Left cardiac atrium (tissue), 4 donors: ENCODE measurements around the gene SH3BGR. TPM values are rescaled to one million over a fixed set of nuclear protein-coding genes. Genes with fewer than 3 reads are reported as not detected.
"Not testable (repeated sequence)": the region's sequence is repeated elsewhere in the genome, so short reads cannot be mapped to it uniquely, and the experiment has no call there.

Experiments
- ATAC-seq, 2 donors: fragments of 200-7000 bp; cut with Tn5 transposase; one replicate each; pipeline ENCODE4 v1.9.1; 2020; ENCODE audit warnings: mild to moderate bottlenecking in 2 of 2, moderate library complexity in 2 of 2
- DNase-seq: peaks from one replicate; pipeline ENCODE4 v3.0.0-alpha.2; 2020
- intact Hi-C, 2 donors: fragments of 100-400 bp; cut with DNase I; formaldehyde crosslinking; loops; one replicate each; pipeline versions ENCODE4 v1.14.1 to v1.15.1; 2022 to 2023
- long read RNA-seq: library from polyadenylated mRNA; unstranded; transcript quantifications from one replicate; pipeline ENCODE4 v2.0.0, GENCODE V29; 2021
- total RNA-seq, 2 donors: library from RNA; stranded (reverse); fragmentation: NEBNext Ultra II Directional; extraction: Animal tissue kit (Norgen Biotek cat#: 25700); gene quantifications; one replicate each; pipeline ENCODE4 v1.2.1, GENCODE V29; 2021
- donor health status: DM: no; HTN: yes; CAD: no.
- donor health status: DM: no; HTN: yes; CAD: no; lungs with severe emphysema.
- donor health status: DM: yes; HTN: yes; CAD: no.
- donor health status: Dilated cardiomyopathy.

Gene SH3BGR
- 10 to 100 TPM; 62.3 to 66.6 TPM for total RNA-seq
- long read RNA-seq, transcript SH3BGR-201 (7 exons, 1,251 nt) = major isoform, 24 of 36 reads
- long read RNA-seq, partial matches to known transcripts = 0 of 36 reads
- long read RNA-seq, other reads (novel, unspliced or antisense) = 6 of 36 reads

DNA sequence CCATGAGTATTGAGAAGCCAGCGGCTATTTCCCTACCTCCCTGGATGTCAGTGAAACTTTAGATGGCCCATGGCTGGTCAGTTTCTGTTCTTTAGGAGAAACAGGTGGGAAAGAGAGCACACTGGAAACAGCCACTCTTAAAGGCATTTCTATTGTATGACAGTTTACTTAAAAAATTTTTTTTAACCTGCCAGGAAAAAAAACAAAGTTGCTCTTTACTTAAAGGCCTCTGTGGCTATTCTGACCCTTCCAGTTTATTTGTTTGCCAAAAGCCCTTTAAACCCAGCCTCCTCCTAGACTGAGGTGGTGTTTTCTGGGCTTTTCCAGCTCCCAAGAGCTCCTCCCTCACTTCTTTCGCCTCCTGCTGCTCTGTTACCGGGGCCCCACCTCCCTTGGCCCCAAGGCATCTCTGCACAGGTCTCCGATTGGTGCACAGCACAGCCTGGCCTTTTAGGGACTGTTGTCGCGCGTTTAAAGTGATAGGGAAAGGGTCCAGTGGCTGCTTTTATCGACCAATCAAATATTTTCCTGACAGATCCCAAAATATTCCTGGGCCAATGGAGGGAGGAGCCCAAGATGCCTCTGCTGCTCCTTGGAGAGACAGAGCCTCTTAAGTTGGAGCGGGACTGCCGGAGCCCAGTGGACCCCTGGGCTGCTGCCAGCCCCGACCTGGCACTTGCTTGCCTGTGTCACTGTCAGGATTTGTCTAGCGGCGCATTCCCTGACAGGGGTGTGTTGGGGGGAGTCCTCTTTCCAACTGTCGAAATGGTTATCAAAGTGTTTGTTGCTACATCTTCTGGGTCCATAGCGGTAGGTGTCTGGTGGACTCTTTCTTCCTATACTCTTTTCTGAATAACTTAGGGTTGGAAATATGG is at the start of gene SH3BGR:
TSS of gene SH3BGR (plus strand) at position 639 of the 875 bp plus-strand sequence. CDS start at position 766, 127 bp downstream.
- peak; percentile 91 to 92 for ATAC-seq
- intact Hi-C loops = no loop called here
- peak; percentile 76 for DNase-seq

DNA sequence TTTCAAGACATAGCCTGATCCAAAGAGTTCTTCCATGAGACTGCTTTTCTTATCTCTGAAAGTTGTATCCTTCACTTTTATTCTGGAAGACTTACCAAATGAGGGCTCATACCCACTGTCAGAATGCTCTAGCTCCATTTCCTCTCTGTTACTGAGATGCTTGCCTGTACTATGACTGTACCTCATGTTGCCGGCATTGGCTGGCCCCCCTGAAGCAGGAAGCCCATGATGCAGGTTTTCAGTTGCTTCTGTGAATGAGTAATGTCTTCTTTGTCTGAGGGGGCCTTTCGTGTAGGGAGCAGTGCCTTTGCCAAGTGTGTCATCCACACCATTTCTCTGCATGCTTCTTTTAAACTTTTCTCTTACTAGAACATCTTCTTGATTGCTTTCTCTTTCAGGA is 45.7 kb upstream of the SH3BGR start:
- no peak for ATAC-seq
- intact Hi-C loops = no loop called here
- DNase-seq = no peak

DNA sequence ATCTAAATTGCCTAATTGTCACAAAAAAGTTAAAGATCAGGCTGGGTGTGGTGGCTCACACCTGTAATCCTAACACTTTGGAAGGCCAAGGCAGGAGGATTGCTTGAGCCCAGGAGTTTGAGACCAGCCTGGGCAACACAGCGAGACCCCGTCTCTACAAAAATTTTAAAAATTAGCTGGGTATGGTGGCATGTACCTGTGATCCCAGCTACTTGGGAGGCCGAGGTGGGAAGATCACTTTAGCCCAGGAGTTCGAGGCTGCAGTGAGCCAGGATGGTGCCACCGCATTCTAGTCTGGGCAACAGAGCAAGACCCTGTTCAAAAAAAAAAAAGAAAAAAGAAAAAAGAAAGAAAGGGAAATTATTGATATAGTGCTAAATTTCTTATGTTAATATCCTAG is 32.6 kb upstream of the SH3BGR start:
- ATAC-seq, intact Hi-C loops, DNase-seq: not testable (repeated sequence)

DNA sequence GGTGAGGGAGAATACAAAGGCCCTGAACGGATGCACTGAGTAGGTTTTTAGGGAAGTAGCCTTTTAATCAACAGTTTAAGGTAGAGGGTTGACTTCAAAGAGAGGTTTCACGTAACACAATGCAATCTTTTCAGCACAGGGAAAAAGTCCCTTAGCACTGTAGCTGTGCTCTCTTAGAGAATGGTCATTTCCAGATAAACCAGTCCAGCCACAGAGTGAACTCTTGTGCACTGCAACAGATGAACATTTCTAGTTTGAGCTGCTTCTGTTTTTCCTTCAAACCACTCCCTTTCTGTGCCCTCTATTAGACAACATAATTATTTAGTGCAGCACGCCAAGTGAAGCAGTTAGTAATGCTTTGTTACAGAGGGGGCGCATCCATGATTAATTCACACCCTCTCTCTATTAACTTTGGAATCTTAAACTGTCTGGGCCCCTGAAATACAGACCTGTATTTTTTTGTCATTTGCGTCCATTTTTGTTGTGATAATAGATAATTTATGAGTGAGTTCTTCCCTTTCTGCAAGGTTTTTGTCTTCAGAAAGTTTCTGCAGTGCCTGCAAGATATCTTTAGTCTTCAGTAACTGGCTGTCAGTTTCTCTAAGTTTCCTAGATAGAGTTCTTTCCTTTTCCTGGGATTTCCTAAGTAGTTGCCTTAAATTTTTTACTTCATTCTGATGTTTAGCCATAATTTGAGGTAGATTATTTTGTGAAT is 29.1 kb upstream of the SH3BGR start:
- ATAC-seq = no peak
- intact Hi-C loops = no loop called here
- DNase-seq = no peak

DNA sequence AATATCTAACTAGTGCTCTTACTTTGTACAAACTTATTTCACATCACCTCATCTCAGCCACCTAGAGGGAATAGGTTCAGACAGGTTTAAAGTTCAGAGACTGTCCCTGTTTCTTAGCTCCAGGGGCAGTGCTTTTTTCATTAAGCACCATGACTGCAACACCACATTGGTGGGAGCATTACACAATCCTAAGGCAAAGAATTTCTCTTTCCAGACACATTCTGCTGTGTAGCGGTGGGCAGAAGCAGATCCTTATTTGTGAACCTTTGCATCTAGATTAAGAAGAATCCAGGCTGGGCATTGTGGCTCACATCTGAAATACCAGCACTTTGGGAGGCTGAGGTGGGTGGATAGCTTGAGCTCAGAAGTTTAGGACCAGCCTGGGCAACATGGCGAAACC is 22.3 kb upstream of the SH3BGR start:
- intact Hi-C loops = no loop called here
- ATAC-seq (no peak), DNase-seq (no peak)

DNA sequence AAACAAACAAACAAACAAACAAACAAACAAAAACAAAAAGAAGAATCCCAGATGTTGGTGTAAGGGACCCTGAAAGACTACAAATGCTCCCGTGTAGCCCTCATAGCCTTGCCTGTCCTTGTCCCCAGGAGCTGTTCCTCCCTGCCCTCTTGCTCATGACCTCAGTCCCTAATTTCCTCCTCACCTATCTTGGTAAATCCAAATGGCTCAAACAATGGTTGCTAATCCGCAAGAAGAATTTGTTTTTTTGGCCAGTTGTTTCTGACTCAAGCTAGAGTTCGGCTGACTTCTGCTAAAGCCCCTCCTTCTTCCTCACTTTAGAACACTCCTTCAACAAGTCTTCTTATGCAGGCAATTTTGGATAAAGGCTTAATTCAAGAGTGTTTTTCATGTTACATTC is 21.8 kb upstream of the SH3BGR start:
- intact Hi-C loops = no loop called here
- DNase-seq = no peak

DNA sequence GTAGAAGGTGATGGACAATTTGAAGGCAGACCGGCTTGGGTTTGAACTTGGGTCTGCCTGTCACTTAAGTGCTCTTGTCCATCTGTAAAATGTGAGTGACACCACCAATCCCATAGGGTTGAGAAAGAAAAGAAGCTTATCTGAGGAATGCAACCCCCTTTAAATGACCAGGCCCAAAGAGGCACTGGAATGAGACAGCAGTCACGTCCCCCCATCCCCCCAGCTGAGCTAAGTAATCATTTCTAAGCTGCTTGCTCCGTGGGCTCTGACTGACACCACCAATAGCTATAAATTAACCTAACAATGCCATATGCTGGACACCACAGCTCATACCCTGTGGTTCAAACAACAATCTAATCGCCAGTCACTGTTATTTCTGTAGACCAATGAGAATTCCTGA is 21.3 kb upstream of the SH3BGR start:
- DNase-seq = no peak
- no peak for ATAC-seq
- intact Hi-C loops = no loop called here

More for the DNA sequence above, 21.8 kb upstream of the SH3BGR start:
- ATAC-seq = no peak

DNA sequence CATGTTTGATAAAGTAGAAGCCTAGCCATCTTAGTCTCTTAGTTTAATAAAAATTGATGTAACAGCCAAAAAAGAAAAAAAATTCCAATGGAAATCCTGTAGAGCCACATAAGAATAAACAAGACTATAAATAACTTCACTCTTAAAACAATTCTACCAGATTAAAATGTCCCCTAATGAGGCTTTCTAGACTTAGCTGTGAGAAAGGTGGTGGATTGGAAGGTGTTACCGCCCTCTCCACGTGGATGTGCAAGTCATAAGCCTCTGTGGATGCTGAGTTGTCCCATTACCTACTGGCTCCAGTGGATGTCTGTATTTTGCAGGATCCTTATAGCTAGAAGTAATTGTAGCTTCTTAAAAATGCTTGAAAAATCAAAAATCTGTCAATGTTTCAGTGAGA is 20.8 kb upstream of the SH3BGR start:
- DNase-seq = no peak
- intact Hi-C loops = no loop called here
- no peak for ATAC-seq

DNA sequence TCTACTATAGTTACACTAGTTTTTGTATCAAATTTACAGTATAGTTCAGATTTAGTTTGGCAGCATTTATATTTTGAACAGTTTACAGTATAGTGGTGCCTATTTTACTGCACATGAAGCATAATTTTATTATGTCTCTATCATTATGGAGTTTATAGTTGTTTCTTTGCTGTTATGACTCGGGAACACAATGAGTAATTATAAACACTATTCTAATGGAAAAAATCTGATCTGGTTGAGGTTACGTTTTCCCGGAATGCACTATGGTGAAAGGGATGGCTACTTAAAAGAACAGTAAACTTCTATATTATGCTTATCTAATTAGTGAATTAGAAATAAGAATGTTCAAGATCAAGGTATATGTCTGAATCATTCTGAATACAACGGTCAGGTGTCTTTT is 16.8 kb upstream of the SH3BGR start:
- DNase-seq (no peak), ATAC-seq (no peak)
- intact Hi-C loops = no loop called here

DNA sequence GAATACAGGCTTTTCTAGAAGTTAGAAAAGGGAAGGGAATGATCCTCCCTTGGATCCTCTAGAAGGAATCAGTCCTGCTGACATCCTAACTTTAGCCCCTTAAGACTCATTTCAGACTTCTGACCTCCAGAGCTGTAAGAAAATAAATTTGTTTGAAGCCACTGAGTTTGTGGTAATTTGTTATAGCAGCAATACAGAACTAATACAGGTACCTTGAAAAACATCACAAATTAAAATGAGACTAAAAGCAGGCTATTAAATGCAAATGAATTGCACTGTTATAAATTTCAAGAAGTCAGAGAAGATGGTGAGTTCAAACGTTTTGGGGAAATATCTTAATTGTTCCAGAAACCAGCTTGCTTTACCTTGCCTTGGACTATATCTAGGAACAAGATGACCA is 12.5 kb upstream of the SH3BGR start:
- ATAC-seq = no peak
- intact Hi-C loops = no loop called here
- no peak for DNase-seq

DNA sequence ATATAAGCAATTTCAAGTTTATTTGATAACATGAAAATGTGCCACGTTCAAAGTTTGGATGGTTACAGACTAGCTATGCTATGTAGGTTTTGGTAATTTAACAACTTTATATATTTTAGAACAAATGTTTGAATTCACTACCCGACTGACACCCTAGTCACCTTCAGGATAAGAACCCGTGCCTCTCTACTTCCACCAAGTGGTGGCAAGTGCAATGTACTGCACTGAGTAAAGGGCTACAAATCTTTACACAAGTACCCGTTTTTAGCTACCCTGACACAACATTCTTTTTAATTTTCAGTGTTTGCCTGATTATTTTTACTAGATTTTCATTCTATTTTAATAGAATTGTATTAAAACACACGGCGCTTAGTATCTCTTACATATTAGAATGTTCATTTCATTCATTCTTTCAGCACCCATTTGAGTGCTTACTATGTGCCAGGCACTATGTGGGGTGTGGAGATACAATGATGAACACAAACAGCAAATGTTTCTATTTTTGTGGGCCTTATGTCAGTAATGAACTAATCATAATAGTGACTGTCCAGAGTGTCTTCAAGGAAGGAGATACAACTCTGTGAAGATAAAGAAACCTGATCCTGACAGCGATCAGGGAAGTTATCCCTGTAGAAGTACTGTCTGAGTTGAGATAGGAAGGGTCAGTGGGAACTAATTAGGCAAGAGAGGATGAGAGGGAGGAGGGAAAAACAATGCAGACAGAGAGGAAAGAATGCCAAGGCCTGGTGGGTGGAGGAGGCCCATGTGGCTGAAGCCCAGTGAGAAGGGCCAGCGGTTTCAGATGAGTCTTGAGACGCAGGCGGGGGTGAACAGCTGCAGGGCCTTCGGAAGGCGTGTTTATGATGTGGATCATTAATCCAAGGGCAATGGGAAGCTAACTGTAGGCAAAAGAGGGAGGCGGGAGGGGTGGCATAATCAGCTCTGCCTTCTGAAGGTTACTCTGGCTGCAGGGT is 10.0 kb upstream of the SH3BGR start:
- no peak for ATAC-seq

DNA sequence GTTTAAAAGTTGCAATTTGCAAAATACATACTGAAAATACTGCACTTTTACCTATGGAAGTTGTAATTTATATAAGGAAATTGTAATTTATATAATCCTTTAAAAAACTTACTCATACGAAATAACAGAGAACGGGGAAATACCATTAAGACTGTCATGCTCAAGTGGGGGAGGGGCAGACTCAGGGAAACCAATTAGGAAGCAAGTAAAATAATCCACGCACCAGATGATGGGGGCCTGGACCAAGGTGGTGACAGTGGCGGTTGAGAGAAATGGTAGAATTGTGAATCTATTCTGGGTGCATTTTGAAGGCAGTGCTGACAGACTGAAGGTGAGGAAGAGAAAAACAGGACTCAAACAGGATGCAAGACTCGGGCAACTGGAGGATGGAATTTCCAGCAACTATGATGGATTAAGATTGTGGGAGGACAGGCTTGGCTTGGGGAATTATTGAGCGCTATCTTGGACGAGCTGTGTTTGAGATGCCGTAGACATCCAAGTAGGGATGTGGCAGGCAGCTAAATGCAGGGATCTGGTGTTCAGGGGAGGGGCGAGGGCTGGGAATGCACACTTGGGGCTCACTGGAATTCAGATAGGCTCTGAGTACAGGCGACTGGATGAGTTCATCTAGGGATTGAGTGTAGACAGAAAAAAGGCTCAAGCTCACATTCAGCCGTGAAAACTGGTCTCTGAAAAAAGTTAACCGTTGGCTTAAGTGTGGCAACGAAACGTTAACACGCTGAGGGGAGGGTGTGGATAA is 7.2 kb upstream of the SH3BGR start:
- intact Hi-C loops = loop anchor here in 1 of 2 donors (5.0 to 10.0 kb wide), 2 partner anchors 57 to 130 kb away; partner anchors contain the start of gene BRWD1
- ATAC-seq = peak; percentile 49 to 50

More for the DNA sequence above, 10.0 kb upstream of the SH3BGR start:
- intact Hi-C loops = loop anchor here in 1 of 2 donors (5.0 to 10.0 kb wide), 2 partner anchors 54 to 127 kb away; partner anchors contain the start of gene BRWD1
- DNase-seq = no peak

DNA sequence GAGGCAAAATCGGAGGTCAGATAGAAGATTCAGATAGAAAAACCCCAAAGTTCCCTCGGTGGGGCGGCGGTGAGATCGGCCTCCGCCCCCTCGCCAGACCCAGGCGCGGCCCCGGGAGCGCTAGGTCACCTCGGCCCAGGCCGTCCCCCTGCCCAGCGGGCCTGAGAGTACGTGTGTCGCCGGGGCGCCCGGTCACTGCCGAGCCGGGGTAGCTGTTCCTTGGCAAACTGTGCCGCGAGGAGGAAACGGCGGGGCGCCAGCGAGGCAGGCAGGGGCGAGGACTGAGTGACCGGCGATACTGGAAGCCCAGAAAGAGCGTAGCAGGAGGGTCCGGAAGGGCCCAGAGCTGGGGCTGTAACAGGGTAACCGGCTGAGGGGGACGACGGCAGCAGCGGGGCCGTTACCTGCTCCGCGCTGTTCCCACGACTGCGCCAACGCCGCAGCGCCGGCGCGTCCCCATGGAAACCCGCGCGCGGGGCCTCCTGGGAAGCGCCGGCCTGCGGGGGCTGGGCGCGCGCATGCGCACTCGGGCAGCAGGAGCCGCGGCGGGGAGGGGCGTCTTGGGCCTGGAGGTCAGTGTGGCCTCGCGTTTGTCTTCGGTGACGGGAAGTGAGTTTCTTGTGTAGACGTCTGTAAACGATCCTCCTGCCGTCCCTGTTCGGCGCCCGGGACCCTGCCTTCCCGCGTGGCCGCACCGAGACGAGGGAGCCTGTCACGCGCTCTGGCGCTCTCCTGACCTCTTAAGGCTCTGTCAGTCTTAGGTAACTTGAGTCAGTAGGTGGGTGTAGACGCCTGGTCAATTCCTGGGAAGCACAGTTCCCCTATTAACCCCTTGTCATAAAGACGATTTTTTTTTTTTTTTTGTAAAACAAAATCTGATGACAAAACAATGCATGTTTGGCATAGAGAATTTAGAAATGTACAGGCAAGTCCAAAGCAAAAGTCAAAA is 6.2 kb upstream of the SH3BGR start, which contains the start of gene LCA5L:
TSS of gene LCA5L (minus strand) at position 458 of the 949 bp plus-strand sequence. CDS start 17,285 bp downstream, outside the sequence.
- intact Hi-C loops = loop anchor here in 1 of 2 donors (10.0 kb wide), 1 partner anchor 131 kb away; the partner anchor contains the start of gene BRWD1
- peak; percentile 94 to 95 for ATAC-seq

More for the DNA sequence above, 7.2 kb upstream of the SH3BGR start:
- no peak for DNase-seq

DNA sequence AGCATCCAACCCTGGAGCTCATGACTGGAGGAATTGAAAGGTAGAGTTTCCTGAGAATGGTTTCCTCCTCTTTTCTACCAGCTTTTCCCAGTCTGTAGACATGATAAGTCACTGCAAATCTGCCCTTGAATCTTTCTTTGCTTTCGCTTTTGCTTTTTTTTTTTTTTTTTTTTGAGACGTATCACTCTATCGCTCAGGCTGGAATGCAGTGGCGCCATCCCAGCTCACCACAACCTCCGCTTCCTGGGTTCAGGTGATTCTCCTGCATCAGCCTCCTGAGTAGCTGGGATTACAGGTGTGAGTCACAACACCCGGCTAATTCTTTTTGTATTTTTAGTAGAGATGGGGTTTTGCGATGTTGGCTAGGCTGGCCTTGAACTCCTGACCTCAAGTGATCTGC is 4.5 kb upstream of the SH3BGR start:
- ATAC-seq (no peak), DNase-seq (no peak)
- intact Hi-C loops = loop anchor here in 1 of 2 donors (10.0 kb wide), 1 partner anchor 132 kb away; the partner anchor contains the start of gene BRWD1

More for the DNA sequence above, 6.2 kb upstream of the SH3BGR start, which contains the start of gene LCA5L:
- peak; percentile 92 for DNase-seq

DNA sequence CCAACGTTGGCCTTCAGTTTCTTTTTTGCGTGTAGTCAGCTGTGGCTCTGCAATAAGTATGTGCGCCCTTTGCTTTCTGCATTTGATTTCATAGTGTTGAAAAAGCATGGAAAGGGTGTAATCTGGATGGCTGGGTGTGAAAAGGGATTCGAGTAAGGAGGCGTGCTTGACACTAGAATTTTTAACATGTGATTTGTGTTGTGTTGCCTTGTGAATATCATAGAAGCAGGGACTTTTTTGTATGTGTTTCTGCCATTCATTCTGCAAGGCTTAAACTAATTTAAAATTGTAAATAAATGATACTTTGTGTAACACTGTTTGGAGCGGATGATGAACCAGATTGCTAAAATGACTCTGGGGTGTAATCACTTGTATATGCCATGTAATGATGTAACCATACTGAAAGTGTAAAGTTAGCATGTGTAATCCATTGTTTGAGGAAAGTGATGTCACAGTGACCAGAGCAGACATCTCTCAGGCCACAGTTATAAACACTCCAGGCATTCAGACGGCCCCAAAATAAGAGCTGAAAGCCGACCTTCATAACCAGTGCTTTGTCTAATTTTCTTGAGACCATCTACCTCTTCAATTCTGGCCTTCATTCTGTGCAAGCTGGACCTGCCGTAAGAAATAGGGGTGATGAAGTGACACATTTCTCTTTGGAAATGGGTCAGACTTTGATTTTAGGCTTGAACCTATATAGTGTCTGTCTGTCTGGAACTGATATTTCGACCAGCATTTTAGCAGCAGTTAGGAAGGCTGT is 618 bp downstream of the SH3BGR start:
- intact Hi-C loops = no loop called here
- ATAC-seq (peak; percentile 34 to 63), DNase-seq (no peak)

DNA sequence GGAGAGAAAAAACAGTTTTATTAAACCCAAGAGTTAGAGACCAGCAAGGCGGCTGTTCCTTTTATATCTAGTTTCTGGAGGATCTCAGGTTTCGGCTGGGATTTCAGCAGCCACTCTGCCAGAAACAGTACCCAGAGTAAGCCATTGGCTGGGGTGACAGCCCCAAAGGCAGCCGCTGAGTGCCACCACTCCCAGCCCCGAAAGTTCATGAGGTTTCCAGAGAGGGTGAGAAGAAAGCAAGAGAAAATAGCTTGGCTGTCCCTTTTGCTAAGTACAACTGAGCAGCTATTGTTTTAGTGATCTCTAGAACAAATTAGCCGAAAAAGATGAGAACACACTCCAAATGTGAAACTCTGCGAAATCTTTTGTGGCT is 1.2 kb downstream of the SH3BGR start:
- DNase-seq = no peak
- peak; percentile 19 for ATAC-seq
- intact Hi-C loops = no loop called here
